SHP77 (cell line): ENCODE measurements around the gene R3HDM1.
A peak's percentile ranks its signal among the peaks of the same experiment; 100 is the strongest.
"Not testable (repeated sequence)": the region's sequence is repeated elsewhere in the genome, so short reads cannot be mapped to it uniquely, and the experiment has no call there.

Experiments
- DNase-seq, 2 experiments: peaks; one replicate each; lab custom pipeline; 2025; lab: John Stamatoyannopoulos, UW

The R3HDM1 gene

DNA sequence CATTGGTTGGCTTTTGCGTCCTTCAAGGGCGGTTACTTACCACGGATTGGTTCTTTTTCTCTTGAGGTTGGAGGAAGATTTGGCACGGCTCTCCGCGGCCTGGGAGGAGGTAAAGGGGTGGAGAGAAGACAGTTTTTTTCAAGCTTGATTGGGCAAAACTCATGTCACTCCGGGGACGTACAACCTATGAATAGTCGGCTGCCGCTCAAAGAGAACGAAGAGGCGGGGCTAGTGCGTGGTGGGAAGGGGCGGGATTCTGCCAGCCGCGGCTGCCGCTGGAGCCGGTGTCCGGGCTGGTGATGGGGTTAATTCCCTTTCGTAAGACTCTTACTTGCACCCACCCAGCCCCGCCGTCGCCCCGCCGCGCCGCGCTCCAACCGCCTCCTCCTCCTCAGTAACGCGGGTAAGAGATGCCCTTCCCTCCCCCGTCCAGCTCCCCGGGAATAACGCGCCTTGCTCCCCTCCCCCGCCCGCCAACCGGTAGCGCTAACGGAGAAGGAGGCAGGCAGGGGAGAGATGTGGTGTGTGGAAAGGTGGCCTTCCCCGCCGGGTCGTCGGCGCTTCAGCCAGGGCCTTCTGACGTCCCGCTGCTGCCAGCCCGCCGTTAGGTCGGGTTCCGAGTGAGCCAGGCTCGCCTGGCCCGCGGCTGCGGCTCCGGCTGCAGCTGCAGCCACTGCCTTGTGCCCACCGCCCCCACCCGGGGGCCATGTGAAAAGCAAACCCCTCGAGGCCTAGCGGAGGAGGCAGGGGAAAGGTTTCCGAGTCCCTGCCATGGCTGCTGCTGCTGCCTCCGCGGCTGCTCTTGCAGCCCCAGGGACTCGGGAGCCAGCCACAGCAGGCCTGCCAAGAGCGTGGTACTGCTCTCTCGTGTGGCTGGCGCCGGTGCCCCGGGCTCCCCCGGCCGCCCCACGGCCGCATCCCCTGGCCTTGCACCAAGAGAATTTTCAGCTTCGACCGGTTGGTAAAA lies at the start of gene R3HDM1:
TSS of gene R3HDM1 (plus strand) at position 254 of the 967 bp plus-strand sequence. CDS start 73,362 bp downstream, outside the sequence.
- DNase-seq, result peak; percentile 88 to 93

DNA sequence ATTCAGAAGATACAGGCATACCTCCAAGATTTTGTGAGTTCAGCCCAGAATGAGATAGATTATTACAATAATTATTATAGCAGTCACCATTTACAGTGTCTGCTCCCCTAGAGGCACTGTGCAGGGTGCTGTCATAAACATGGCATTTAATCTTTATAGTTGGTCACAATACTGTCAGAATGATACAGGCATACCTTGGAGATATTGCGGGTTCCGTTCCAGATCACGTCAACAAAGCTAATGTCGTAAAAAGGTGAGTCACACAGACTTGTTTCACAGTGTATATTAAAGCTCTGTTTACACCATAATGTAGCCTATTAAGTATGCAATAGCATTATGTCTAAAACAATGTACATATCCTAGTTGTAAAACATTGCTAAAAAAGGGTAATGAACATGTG lies 45.8 kb upstream of the R3HDM1 start:
- no peak for DNase-seq

DNA sequence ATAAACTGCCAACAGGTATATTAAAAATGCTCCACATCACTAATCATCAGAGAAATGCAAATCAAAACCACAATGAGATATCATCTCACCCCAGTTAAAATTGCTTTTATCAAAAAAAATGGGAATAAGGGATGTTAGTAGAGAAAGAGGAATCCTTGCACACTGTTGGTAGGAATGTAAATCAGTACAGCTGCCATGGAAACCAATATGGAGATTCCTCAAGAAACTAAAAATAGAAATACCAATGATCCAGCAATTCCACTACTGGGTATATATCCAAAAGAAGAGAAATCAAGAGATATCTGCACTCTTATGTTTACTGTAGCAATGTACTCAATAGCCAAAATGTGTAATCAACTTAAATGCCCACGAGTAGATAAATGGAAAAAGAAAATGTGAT lies 40.9 kb upstream of the R3HDM1 start:
- DNase-seq, result no peak

DNA sequence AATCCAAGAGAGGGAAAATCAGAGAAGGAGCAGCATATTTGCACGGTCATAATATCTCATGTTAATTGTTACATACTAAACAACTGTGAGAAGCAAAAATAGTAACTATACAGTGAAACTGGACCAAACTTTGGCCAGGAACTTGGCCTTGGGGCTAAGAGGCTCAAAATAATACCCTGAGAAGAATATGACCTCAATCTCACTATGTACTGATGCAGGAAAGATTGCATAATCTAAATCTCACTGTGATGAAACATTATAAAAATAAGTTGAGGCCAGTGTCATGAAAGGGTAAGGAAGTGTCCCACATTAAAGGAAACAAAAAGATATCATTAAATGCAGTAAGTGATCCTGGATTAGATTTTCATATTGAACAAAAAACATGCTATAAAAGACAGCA lies 36.8 kb upstream of the R3HDM1 start:
- DNase-seq, result no peak

DNA sequence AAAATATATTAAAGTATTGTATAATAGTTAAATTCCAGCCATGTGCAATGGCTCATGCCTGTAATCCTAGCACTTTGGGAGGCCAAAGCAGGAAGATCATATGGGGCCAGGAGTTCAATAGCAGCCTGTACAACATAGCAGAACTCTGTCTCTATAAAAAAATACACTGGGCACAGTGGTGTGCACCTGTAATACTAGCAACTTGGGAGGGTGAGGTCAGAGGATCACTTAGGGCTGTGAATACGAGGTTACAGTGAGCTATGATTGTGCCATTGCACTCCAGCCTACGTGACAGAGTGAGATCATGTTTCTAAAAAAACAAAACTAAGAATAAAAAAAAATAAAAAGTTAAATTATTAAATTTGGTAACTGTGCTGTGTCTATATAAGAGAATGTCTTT lies 36.4 kb upstream of the R3HDM1 start:
- DNase-seq, result no peak

DNA sequence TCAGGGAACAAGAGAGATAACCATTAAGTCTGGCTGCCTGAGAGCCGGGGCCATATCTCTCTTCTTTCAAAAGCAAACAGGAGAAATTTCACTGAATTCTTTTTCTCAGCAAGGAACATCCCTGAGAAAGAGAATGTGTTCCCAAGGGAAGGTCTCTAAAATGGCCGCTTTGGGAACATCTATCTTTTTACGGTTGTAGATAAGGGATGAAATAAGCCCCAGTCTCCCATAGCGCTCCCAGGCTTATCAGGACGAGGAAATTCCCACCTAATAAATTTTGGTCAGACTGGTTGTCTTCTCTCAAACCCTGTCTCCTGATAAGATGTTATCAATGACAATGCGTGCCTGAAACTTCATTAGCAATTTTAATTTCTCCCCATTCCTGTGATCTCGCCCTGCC lies 32.7 kb upstream of the R3HDM1 start:
- not testable (repeated sequence) for DNase-seq

DNA sequence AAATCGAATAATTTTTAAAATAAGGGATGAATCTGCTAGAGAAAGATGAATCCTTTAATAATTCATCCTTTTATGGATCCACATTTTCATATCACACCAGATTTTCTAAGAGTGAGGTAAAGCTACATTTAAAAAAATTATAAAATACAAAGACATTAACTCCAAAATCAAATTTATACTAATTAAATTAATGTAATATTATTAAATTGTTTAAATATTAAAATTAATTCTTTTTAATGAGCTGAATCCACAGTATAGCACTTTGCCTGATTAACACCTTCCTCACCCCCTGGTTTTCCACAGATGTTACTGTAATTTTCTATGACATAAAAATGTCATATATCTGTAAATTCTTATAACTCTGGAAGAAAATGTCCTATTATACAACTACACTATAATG lies 26.5 kb upstream of the R3HDM1 start:
- DNase-seq, result no peak

DNA sequence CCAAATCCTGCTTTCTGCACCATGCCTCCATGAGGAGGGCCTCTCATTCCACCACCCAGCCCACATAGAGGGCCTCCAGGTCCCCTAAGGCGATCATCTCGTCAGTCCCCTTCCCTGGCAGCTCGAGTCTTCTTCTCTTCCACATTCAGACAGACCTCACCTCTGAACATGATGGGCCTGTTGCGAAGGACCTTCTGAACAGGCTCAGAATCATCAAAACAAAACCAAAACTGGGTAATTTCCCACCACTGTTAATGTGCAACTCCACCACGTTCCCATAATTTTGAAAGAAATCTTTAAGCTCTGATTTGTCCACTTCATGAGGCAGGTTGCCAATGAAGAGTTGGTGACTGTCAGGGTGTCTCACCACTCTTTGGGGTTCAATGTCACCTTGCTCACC lies 20.7 kb upstream of the R3HDM1 start:
- DNase-seq, result no peak

DNA sequence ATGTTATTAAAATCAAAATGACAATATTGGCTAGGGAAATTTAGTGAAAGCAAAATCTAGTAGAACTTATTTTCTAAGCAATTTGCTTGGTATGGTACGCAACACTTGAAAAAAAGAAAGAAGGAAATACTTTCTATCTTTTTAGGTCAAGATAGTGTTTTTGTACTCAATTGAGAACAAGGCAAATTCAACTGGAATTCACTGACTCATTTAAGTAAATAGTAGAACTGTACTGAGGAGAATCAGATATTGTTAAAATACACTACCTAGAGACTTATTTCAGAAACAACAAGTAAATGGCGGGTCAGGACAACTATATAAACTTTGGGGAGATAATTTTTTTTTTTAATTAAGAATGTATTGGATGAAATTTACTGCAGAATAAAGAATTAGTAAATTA lies 19.2 kb upstream of the R3HDM1 start:
- no peak for DNase-seq

DNA sequence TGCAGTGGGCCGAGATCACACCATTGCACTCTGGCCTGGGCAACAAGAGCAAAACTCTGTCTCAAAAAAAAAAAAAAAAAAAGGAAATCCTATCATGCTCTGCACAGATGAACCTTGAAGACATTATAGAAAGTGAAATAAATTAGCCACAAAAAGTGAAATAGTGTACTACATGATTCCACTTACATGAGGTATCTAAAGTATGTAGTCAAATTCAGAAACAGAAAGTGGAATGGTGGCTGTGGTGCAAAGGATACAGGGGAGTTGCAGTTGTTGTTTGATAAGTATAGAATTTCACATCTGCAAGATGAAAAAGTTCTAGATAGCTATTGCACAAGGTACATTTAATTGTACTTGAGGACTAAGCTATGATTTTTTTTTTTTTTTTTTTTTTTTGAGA lies 5.5 kb upstream of the R3HDM1 start:
- DNase-seq, result no peak

DNA sequence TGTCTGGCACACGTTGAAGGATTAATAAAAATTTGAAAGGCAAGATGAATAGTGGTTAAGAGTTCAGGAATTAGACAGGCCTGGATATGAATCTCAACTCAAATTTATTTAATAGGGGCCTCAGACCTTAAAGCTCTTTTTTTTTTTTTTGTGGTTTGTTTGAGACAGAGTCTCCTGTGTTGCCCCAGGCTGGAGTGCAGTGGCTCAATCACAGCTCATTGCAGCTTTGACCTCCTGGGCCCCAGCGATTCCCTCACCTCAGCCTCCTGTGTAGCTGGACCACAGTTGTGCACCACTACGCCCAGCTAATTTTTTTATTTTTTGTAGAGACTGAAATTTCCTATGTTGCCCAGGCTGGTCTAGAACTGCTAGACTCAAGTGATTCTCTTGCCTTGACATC lies 3.3 kb upstream of the R3HDM1 start:
- DNase-seq, result no peak

DNA sequence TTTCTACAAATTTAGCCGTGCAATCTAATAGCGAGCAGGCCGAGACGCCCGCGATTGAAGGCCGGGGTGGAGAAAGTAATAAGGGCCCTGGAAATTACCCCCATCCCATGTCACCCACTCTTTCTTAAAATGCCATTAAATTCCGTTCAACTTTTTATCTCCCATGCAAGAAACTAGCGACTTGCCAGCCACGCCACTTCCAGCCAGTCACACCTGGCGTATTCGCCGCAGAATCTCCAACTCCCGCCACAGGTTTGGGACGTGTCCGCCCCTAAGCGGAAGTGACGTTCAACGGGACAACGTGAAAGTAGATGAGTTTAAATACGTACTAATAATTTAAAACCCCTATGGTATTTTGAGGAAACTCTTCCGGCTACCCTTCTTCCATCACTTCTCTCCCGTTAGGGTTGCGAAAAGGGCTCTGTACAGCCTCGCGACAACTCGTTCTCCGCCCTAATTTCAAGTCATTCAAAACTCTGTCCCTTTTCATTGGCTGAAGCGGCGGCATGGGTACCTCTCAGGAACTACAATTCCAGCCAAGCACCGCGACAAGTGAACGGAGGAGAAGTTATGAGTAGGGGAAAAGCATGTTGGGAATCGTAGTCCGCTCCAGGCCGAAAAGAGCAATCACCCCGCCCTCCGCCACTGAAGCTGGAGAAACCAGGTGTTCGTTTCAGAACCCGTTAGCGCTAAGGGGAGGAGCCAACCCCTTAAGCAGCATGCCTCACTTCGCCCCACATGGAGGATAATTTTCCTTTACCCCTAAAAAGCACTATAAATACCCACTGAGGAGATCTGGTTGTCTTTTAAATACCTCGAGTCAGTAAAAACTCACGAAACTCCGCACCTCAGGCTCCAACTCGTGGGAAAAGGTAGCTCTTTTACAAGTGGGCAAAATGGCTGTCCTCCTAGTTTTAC lies 712 bp upstream of the R3HDM1 start, which contains the start of gene ZRANB3:
TSS of gene ZRANB3 (minus strand) at position 906 of the 918 bp plus-strand sequence.
- DNase-seq, result peak; percentile 87 to 89

DNA sequence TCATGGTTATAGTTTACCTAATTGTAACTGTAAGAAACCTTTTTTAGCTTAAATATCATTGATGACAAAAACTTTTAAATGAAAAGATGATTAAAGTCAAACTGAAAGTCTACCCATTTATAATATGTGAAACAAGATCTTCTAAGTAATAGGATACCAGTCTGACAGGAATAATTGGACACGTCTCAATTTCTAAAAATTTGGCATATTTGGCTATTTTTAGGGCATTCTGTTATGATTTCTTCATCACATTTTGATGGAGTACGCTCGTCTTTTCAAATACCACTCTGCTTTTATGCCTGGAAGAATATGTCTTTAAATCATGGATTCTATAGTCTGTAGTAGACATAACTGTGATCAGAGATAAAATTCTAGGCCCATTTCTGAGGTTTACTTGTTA lies 1.3 kb downstream of the R3HDM1 start:
- DNase-seq, result no peak

DNA sequence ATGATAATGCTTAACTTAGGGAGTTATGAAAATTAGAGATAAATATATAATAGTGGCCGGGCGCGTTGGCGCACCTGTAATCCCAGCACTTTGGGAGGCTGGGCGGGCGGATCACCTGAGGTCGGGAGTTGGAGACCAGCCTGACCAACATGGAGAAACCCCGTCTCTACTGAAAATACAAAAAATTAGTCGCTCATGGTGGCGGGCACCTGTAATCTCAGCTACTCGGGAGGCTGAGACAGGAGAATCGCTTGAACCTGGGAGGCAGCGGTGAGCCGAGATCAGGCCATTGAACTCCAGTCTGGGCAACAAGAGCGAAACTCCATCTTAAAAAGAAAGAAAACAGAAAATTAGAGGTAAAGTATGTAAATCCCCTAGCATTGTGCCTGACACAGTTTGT lies 2.3 kb downstream of the R3HDM1 start:
- DNase-seq, result not testable (repeated sequence)

DNA sequence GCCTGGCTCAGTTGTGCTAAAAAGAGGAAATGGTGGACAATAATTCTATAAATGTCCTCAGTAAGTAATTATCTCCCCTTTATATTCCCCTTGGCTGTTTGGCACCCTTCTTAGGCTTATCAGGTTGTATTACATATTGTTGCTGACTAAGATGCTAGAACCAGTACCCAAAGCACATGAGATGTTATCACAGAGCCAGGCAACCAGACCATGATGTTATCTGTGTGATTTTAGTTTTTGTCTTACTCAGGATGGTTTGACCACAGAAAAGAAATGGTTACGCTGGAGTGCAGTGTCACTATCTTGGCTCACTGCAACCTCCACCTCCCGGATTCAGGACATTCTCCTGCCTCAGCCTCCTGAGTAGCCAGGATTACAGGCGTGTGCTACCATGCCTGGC lies 15.2 kb downstream of the R3HDM1 start:
- DNase-seq, result no peak

DNA sequence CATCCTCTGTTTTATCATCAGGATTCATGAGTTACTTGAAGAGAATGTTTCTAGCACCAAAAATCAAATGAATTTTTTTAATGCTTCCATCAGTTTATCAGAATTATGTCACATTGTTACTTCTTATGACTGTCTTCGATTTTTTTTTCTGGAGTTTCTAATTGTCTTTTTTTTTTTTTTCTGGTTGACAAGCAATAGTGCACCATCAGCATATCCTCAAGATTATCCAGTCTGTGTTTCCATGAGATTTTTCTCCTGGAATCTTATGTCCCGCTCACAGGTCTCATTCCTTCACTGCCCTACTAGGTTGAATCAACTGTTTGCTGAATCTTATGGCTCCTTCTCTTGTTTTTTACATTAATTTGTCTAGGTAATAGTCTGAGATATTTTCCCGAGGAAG lies 16.0 kb downstream of the R3HDM1 start:
- no peak for DNase-seq

DNA sequence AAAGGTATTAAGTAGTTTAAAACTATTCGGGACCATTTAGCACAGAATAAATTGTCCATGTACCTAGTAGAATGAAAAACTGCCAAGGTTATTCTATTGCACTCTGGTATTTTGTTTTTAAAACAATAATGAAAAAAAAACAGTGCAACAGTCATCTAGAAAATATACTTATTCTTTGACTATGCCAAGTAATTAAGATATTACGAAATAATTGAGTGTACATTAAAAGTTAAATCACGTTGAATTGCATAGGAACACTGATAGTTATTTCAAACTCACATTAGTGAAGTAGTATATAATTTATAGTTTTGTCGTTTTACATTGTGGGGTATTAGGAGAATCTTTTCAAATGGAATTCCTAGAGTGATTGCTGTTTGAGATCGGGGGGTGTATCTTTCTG lies 20.1 kb downstream of the R3HDM1 start:
- no peak for DNase-seq

DNA sequence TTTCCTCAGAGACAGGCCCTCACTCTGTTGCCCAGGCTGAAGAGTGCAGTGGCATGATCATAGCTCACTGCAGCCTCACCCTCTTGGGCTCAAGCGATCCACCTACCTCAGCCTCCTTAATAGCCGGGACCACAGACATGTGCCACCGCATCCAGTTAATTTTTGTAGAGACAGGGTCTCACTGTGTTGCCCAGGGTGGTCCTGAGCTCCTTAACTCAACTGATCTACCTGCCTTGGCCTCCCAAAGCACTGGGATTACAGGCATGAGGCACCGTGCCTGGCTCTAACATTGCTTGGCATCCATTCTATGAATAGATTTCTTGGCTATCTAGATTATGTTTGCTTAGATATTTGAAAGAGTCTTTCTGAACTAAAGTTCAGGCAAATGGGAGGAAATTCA lies 21.6 kb downstream of the R3HDM1 start:
- no peak for DNase-seq

DNA sequence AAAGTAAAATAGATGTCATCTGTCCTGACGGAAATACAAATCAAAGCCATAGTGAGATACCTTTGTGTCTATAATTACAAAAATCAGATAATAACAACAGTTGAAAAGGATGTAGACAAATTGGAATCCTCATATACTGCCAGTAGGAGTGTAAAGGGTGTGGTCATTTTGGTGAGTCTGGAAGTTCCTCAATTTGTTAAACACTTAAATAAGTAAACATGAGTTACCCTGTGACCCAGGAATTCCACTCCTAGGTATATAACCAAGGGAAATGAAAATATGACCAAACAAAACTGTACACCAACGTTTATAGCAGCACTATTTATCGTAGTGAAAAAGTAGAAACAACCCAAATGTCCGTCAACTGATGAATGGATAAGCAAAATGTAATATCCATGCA lies 24.0 kb downstream of the R3HDM1 start:
- no peak for DNase-seq

DNA sequence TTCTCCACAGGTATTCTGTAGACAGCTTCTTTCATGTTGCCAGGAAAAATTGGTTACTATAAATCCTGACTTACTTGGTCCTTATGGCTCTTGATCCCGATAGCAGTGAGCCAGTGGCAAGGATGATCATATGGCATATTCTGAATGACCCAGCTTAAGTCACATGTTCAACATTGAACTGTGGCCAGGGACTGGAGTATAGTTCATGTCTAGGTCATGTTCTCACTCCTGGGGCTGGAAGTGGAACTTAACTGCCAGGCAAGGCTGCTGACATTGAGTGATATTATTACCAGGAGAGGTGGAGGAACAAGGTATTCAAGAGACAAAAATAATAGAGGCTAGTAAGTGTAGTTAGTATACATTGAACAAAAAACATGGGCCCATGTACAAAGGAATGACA lies 26.2 kb downstream of the R3HDM1 start:
- no peak for DNase-seq

DNA sequence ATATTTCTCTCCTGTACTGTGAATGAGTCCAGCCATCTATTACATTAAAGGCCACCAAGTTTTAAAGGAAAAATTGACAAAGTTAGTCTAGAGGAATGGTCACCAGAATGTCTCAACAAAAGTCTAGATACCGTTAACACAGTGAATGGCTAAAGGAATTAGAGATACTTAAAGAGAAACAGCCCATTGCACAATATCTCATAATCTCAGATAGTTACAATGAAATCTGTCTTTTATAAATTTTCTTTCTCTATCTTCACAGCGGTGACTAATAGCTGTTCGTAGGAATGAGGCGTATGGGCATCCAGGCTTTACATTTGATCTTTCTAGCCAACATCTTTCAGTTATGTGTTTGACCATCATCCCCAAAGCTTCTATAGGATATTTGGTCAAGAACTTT lies 30.6 kb downstream of the R3HDM1 start:
- DNase-seq, result no peak

DNA sequence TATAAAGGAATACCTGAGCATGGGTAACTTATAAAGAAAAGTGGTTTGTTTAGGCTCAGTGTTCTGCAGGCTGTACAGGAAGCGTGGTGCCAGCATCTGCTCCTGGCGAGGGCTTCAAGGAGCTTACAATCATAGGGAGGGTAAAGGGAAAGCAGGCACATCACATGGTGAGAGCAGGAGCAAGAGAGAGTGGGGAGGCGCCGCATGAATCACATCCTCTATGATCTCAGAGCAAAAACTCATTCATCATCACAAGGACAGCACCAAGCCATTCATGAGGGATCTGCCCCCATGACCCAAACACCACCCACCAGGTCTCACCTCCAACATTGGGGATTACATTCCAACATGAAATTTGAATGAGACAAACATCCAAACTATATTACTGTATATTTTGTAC lies 32.5 kb downstream of the R3HDM1 start:
- DNase-seq, result no peak

DNA sequence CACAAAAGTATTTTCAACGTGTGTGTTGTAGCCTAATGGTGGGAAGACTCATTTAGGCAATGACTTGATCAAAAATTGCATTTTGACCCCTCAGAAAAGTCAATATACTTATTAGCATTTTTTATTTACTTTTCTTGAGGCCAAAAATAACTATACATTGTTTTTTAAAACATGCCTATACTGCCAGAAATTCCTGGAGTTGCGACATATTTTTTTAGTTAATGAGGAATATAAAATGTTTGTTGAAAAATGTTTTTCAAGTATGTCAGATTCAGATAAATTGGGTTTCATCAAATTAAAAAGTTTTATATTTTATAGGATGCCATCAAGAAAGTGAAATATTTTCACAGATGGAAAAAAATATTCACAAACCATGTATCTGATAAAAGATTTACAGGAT lies 39.6 kb downstream of the R3HDM1 start:
- DNase-seq, result no peak
